Osteocyte (in vitro differentiated cells): ENCODE data around the gene CRYM. TPM values are rescaled to one million over a fixed set of nuclear protein-coding genes. Genes with fewer than 3 reads are reported as not detected.

ENCODE experiments used
- DNase-seq: peaks from one replicate; pipeline ENCODE4 v3.0.0; 2021; ENCODE audit warnings: mixed read lengths; ENCODE audit not compliant: unreplicated experiment; ENCODE audit errors: extremely low spot score
- H3K27ac Mint-ChIP-seq: one replicate; pipeline ENCODE4 v1.8.0; 2021; ENCODE audit warnings: mild to moderate bottlenecking, mixed read lengths; ENCODE audit not compliant: unreplicated experiment
- H3K27me3 Mint-ChIP-seq: one replicate; pipeline ENCODE4 v1.8.0; 2021; ENCODE audit warnings: mixed read lengths; ENCODE audit not compliant: unreplicated experiment
- H3K36me3 Mint-ChIP-seq: one replicate; pipeline ENCODE4 v1.8.0; 2021; ENCODE audit warnings: mixed read lengths; ENCODE audit not compliant: unreplicated experiment
- H3K4me1 Mint-ChIP-seq: one replicate; pipeline ENCODE4 v1.8.0; 2021; ENCODE audit warnings: mixed read lengths; ENCODE audit not compliant: unreplicated experiment
- H3K4me3 Mint-ChIP-seq: one replicate; pipeline ENCODE4 v1.8.0; 2021; ENCODE audit warnings: mild to moderate bottlenecking, moderate library complexity, mixed read lengths; ENCODE audit not compliant: unreplicated experiment
- H3K9me3 Mint-ChIP-seq: one replicate; pipeline ENCODE4 v1.8.0; 2021; ENCODE audit warnings: mixed read lengths; ENCODE audit not compliant: unreplicated experiment
- CTCF ChIP-seq: fragments of 200-600 bp; sonication (generic); IDR thresholded peaks from 2 replicates; pipeline ENCODE4 v1.5.0; 2021; ENCODE audit warnings: antibody characterized with exemption, mild to moderate bottlenecking, moderate library complexity
- total RNA-seq: library from RNA; stranded (reverse); gene quantifications from 2 replicates; pipeline ENCODE4 v1.2.1, GENCODE V29; 2021

CRYM gene
- total RNA-seq, 1 donor from 2014 or later, result not detected

GRCh38 chr16:21242756-21243155, 35.3 kb downstream of the CRYM start:
- peaks cover 23% of the 10 kb centered on the region for H3K27me3 Mint-ChIP-seq
- H3K27ac Mint-ChIP-seq, result no peak overlapping the region
- DNase-seq, result no peak
- H3K4me3 Mint-ChIP-seq, result no peak overlapping the region
- H3K36me3 Mint-ChIP-seq, result no peaks in the 10 kb centered on the region
- H3K9me3 Mint-ChIP-seq, result no peaks in the 10 kb centered on the region
- TF ChIP-seq CTCF, result no peak
- no peaks in the 10 kb centered on the region for H3K4me1 Mint-ChIP-seq

- Mint-ChIP-seq H3K4me3 (no peak overlapping the region), H3K4me1 (no peaks in the 10 kb centered on the region), H3K27ac (no peak overlapping the region), H3K27me3 (peaks cover 14% of the 10 kb centered on the region), H3K36me3 (no peaks in the 10 kb centered on the region), H3K9me3 (no peaks in the 10 kb centered on the region)
- DNase-seq, result peak; percentile 10
- no peak for TF ChIP-seq CTCF
Measured at GRCh38 chr16:21239646-21240045, 38.4 kb downstream of the CRYM start.

- no peaks in the 10 kb centered on the region for H3K9me3 Mint-ChIP-seq
- no peak for TF ChIP-seq CTCF
- no peaks in the 10 kb centered on the region for H3K36me3 Mint-ChIP-seq
- H3K27ac Mint-ChIP-seq, result no peak overlapping the region
- no peak overlapping the region for H3K4me3 Mint-ChIP-seq
- DNase-seq, result no peak
- H3K4me1 Mint-ChIP-seq, result no peaks in the 10 kb centered on the region
- H3K27me3 Mint-ChIP-seq, result peaks cover 18% of the 10 kb centered on the region
Measured at GRCh38 chr16:21236831-21237230, 41.3 kb downstream of the CRYM start.

- Mint-ChIP-seq H3K36me3 (no peaks in the 10 kb centered on the region), H3K9me3 (no peaks in the 10 kb centered on the region), H3K4me3 (no peak overlapping the region), H3K27me3 (peaks cover 27% of the 10 kb centered on the region), H3K27ac (no peak overlapping the region), H3K4me1 (no peaks in the 10 kb centered on the region)
- no peak for TF ChIP-seq CTCF
- DNase-seq, result peak; percentile 4
Measured at GRCh38 chr16:21235199-21235585, 42.9 kb downstream of the CRYM start.

- Mint-ChIP-seq H3K27me3 (peaks cover 35% of the 10 kb centered on the region), H3K4me3 (no peak within 1 kb of the TSS), H3K4me1 (no peaks in the 10 kb centered on the region), H3K36me3 (no peaks in the 10 kb centered on the region), H3K27ac (no peak within 1 kb of the TSS), H3K9me3 (no peaks in the 10 kb centered on the region)
- peak; percentile 23 for DNase-seq
- no peak for TF ChIP-seq CTCF
Measured at GRCh38 chr16:21233521-21234150, 44.5 kb downstream of the CRYM start, which contains the start of gene ANKS4B. ANKS4B (plus strand) TSS chr16:21233699; CDS start chr16:21233738, 39 bp downstream.
